ENCODE results near the gene PLEKHA6.
"Not testable (repeated sequence)": the region's sequence is repeated elsewhere in the genome, so short reads cannot be mapped to it uniquely, and the experiment has no call there.

DNA sequence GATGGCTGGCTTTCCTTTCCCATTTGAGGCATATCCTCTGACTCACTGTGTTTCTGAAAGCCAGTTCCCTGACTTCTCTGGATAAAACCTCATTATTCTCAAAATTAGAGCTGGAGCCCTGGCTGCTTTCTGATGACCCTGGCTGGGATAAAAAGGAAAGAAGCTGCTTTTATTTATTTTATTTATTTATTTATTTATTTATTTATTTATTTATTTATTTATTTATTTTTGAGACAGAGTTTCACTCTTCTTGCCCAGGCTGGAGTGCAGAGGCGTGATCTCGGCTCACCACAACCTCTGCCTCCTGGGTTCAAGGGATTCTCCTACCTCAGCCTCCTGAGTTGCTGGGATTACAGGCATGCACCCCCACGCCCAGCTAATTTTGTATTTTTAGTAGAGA, 31.9 kb downstream of the PLEKHA6 start:
- TF ChIP-seq, protein P1, sequence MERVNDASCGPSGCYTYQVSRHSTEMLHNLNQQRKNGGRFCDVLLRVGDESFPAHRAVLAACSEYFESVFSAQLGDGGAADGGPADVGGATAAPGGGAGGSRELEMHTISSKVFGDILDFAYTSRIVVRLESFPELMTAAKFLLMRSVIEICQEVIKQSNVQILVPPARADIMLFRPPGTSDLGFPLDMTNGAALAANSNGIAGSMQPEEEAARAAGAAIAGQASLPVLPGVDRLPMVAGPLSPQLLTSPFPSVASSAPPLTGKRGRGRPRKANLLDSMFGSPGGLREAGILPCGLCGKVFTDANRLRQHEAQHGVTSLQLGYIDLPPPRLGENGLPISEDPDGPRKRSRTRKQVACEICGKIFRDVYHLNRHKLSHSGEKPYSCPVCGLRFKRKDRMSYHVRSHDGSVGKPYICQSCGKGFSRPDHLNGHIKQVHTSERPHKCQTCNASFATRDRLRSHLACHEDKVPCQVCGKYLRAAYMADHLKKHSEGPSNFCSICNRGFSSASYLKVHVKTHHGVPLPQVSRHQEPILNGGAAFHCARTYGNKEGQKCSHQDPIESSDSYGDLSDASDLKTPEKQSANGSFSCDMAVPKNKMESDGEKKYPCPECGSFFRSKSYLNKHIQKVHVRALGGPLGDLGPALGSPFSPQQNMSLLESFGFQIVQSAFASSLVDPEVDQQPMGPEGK (CRISPR knock-in tag; IDR thresholded peaks at IDR 0.05; ENCODE audit: borderline replicate concordance): not testable (repeated sequence)
- TF ChIP-seq ZFP3, RARB (CRISPR knock-in tag; IDR thresholded peaks at IDR 0.05): not testable (repeated sequence)
- TF ChIP-seq, protein P2, sequence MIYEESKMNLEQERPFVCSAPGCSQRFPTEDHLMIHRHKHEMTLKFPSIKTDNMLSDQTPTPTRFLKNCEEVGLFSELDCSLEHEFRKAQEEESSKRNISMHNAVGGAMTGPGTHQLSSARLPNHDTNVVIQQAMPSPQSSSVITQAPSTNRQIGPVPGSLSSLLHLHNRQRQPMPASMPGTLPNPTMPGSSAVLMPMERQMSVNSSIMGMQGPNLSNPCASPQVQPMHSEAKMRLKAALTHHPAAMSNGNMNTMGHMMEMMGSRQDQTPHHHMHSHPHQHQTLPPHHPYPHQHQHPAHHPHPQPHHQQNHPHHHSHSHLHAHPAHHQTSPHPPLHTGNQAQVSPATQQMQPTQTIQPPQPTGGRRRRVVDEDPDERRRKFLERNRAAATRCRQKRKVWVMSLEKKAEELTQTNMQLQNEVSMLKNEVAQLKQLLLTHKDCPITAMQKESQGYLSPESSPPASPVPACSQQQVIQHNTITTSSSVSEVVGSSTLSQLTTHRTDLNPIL (CRISPR knock-in tag; IDR thresholded peaks at IDR 0.05; ENCODE audit: low read depth): not testable (repeated sequence)
